H1 (cell line): ENCODE measurements around the gene FAM3B.

Source experiments
- BACH1 ChIP-seq: IDR thresholded peaks from 2 replicates; pipeline ENCODE4 v1.6.1; 2012; ENCODE audit warnings: low read length, improper control_type of control experiment
- EP300 ChIP-seq, 2 experiments: IDR thresholded peaks; 1 replicate in 1 of 2; 2 replicates in 1 of 2; pipeline ENCODE4 v1.6.1; 2011 to 2012; ENCODE audit warnings: low read depth in 2 of 2, low read length in 2 of 2, mild to moderate bottlenecking in 2 of 2, borderline replicate concordance in 1 of 2, inconsistent platforms in 1 of 2, moderate library complexity in 1 of 2
- POLR2A ChIP-seq, 2 experiments: IDR thresholded peaks; 1 replicate in 1 of 2; 2 replicates in 1 of 2; pipeline ENCODE4 v1.6.1; 2011; ENCODE audit warnings: low read depth in 2 of 2, low read length in 2 of 2, mild to moderate bottlenecking in 2 of 2; ENCODE audit errors: control extremely low read depth in 1 of 2
- POLR2AphosphoS5 ChIP-seq: IDR thresholded peaks from 2 replicates; pipeline ENCODE4 v1.6.1; 2011; ENCODE audit warnings: low read depth, low read length
- RAD21 ChIP-seq, 2 experiments: IDR thresholded peaks in 1 of 2; conservative IDR thresholded peaks in 1 of 2; 2 replicates each; pipeline ENCODE4 v1.6.1; 2011; ENCODE audit warnings: low read depth in 2 of 2, low read length in 2 of 2, improper control_type of control experiment in 1 of 2, inconsistent platforms in 1 of 2, mild to moderate bottlenecking in 1 of 2, moderate library complexity in 1 of 2
- SAP30 ChIP-seq: fragments of 300-600 bp; sonication (generic); IDR thresholded peaks from 2 replicates; pipeline ENCODE4 v1.7.1; 2012; ENCODE audit warnings: low read length, moderate library complexity, mild to moderate bottlenecking, inconsistent platforms; ENCODE audit not compliant: insufficient read depth, insufficient replicate concordance
- SIX5 ChIP-seq: IDR thresholded peaks from 2 replicates; pipeline ENCODE4 v1.6.1; 2011; ENCODE audit warnings: mild to moderate bottlenecking, low read depth, low read length
- ZNF274 ChIP-seq: IDR thresholded peaks from 2 replicates; pipeline ENCODE4 v1.7.0; 2012; ENCODE audit warnings: low read length, borderline replicate concordance; ENCODE audit errors: extremely low read depth
- TF ChIP-seq, protein P1 (sequence below), 3 experiments: IDR thresholded peaks; 1 replicate in 2 of 3; 2 replicates in 1 of 3; pipeline versions ENCODE4 v1.5.1 to v1.6.1; 2011; ENCODE audit warnings: low read length in 3 of 3, mild to moderate bottlenecking in 3 of 3, inconsistent platforms in 2 of 3, low read depth in 1 of 3, moderate library complexity in 1 of 3; ENCODE audit not compliant: insufficient read depth in 1 of 3; ENCODE audit errors: control extremely low read depth in 1 of 3

- TF ChIP-seq BACH1 (no peak), POLR2A (IDR thresholded peaks at IDR 0.05; ENCODE audit: control extremely low read depth in 1 of 2, low read depth in 2 of 2, low read length in 2 of 2) (no peak), SAP30 (no peak), RAD21 (IDR thresholded peaks at IDR 0.05 in 1 of 2, conservative IDR thresholded peaks at IDR 0.05 in 1 of 2; ENCODE audit: low read depth in 2 of 2, low read length in 2 of 2) (no peak), SIX5 (no peak), EP300 (IDR thresholded peaks at IDR 0.05; ENCODE audit: borderline replicate concordance in 1 of 2, low read depth in 2 of 2, low read length in 2 of 2) (no peak), POLR2AphosphoS5 (no peak), ZNF274 (no peak)
- TF ChIP-seq, protein P1, sequence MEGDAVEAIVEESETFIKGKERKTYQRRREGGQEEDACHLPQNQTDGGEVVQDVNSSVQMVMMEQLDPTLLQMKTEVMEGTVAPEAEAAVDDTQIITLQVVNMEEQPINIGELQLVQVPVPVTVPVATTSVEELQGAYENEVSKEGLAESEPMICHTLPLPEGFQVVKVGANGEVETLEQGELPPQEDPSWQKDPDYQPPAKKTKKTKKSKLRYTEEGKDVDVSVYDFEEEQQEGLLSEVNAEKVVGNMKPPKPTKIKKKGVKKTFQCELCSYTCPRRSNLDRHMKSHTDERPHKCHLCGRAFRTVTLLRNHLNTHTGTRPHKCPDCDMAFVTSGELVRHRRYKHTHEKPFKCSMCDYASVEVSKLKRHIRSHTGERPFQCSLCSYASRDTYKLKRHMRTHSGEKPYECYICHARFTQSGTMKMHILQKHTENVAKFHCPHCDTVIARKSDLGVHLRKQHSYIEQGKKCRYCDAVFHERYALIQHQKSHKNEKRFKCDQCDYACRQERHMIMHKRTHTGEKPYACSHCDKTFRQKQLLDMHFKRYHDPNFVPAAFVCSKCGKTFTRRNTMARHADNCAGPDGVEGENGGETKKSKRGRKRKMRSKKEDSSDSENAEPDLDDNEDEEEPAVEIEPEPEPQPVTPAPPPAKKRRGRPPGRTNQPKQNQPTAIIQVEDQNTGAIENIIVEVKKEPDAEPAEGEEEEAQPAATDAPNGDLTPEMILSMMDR (IDR thresholded peaks at IDR 0.05; ENCODE audit: control extremely low read depth in 1 of 3, insufficient read depth in 1 of 3, low read depth in 1 of 3, low read length in 3 of 3) = no peak
These were observed 29.5 kb downstream of the FAM3B start for GRCh38 chr21:41345934-41346685.
